MM.1S (cell line): ENCODE data around the gene LY9.

Experiments used
- EZH2 ChIP-seq: fragments of 300-600 bp; sonication (generic); optimal IDR thresholded peaks from 2 replicates; pipeline ENCODE3; 2017; ENCODE audit warnings: low read depth, mild to moderate bottlenecking, antibody characterized with exemption, low read length, mixed read lengths
- EZH2phosphoT487 ChIP-seq: fragments of 300-600 bp; sonication (generic); IDR thresholded peaks from 2 replicates; pipeline ENCODE4 v1.6.1; 2018; ENCODE audit warnings: antibody characterized with exemption, low read length
- TF ChIP-seq, protein P1 (sequence below): fragments of 300-600 bp; sonication (generic); IDR thresholded peaks from 2 replicates; pipeline ENCODE4 v1.5.1; 2016; ENCODE audit warnings: antibody characterized with exemption, low read length, mixed read lengths

DNA sequence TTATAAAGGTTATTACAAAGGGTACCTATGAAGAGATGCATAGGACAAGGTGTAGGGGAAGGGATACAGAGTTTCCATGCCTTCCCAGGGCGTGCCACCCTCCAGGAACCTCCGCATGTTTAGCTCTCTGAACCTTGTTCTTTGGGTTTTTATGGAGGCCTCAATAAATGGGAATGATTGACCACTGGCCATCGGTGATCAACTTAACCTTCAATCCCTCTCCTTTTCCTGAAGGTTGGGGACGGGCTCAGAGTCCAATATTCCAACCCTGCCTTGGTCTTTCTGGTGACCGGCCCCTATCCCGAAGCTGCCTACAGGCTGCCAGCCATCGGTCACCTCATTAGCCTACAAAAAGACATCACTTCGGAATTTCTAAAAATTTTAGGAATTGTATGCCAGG is 55.0 kb downstream of the LY9 start:
- TF ChIP-seq EZH2 (no peak), EZH2phosphoT487 (no peak)
- TF ChIP-seq, protein P1, sequence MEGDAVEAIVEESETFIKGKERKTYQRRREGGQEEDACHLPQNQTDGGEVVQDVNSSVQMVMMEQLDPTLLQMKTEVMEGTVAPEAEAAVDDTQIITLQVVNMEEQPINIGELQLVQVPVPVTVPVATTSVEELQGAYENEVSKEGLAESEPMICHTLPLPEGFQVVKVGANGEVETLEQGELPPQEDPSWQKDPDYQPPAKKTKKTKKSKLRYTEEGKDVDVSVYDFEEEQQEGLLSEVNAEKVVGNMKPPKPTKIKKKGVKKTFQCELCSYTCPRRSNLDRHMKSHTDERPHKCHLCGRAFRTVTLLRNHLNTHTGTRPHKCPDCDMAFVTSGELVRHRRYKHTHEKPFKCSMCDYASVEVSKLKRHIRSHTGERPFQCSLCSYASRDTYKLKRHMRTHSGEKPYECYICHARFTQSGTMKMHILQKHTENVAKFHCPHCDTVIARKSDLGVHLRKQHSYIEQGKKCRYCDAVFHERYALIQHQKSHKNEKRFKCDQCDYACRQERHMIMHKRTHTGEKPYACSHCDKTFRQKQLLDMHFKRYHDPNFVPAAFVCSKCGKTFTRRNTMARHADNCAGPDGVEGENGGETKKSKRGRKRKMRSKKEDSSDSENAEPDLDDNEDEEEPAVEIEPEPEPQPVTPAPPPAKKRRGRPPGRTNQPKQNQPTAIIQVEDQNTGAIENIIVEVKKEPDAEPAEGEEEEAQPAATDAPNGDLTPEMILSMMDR: no peak
